ENCODE results near the gene ABCC4. TPM values are rescaled to one million over a fixed set of nuclear protein-coding genes. Genes with fewer than 3 reads are reported as not detected.
A peak's percentile ranks its signal among the peaks of the same experiment; 100 is the strongest.

ABCC4 gene
- total RNA-seq, 1 experiment from 2014 or later: 17.7 TPM

DNA sequence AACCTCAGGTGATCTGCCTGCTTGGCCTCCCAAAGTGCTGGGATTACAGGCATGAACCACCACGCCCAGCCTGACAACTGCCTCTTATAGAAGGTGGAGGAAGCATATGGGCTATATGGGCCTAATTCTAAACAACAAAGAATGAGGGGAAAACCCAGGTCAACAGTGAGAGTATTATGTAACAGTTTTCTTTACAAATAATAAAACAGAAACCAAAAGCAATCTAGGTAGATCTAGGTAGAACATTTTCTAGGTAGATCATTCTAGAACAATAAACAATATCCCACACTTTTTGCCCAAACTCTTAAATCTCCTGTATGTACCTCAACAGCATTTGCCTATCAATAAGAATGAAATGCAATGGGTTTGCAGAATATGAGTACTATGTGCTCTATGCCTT, 267.4 kb downstream of the ABCC4 start:
- Histone ChIP-seq H3F3A (ENCODE audit: low read length, unreplicated experiment) (no peaks in the 10 kb centered on the region), H3K4me2 (ENCODE audit: low read length) (no peak overlapping the region), H3K36me3 (ENCODE audit: low read depth, low read length) (no peaks in the 10 kb centered on the region), H3K27me3 (ENCODE audit: low read length) (no peaks in the 10 kb centered on the region), H2AFZ (ENCODE audit: low read length) (no peak overlapping the region), H3K9me2 (replicated peaks; ENCODE audit: low read length) (no peaks in the 10 kb centered on the region), H3K27ac (ENCODE audit: low read length) (no peak overlapping the region), H3K9me3 (ENCODE audit: low read length) (no peaks in the 10 kb centered on the region), H4K20me1 (ENCODE audit: low read length) (no peaks in the 10 kb centered on the region), H3K4me3 (ENCODE audit: low read length) (no peak overlapping the region), H3K9ac (ENCODE audit: low read length) (no peak overlapping the region), H3K79me2 (ENCODE audit: low read length) (no peaks in the 10 kb centered on the region), H3K4me1 (ENCODE audit: insufficient read depth, low read length) (peaks cover 6% of the 10 kb centered on the region)
- TF ChIP-seq, protein P1, sequence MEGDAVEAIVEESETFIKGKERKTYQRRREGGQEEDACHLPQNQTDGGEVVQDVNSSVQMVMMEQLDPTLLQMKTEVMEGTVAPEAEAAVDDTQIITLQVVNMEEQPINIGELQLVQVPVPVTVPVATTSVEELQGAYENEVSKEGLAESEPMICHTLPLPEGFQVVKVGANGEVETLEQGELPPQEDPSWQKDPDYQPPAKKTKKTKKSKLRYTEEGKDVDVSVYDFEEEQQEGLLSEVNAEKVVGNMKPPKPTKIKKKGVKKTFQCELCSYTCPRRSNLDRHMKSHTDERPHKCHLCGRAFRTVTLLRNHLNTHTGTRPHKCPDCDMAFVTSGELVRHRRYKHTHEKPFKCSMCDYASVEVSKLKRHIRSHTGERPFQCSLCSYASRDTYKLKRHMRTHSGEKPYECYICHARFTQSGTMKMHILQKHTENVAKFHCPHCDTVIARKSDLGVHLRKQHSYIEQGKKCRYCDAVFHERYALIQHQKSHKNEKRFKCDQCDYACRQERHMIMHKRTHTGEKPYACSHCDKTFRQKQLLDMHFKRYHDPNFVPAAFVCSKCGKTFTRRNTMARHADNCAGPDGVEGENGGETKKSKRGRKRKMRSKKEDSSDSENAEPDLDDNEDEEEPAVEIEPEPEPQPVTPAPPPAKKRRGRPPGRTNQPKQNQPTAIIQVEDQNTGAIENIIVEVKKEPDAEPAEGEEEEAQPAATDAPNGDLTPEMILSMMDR (conservative IDR thresholded peaks at IDR 0.05; ENCODE audit: low read depth, low read length): no peak
- TF ChIP-seq EZH2 (IDR thresholded peaks at IDR 0.05; ENCODE audit: low read length, unreplicated experiment): no peak
- TF ChIP-seq EZH2phosphoT487 (IDR thresholded peaks at IDR 0.05; ENCODE audit: borderline replicate concordance, low read length): no peak
- no TSS peak for BruUV-seq (replicated peaks)
- ChIA-PET CTCF (no interaction called here), POLR2A (ENCODE audit: unreplicated experiment) (no interaction called here)
- ATAC-seq: no peak
- DNase-seq: no peak
- intact Hi-C loops (cut with micrococcal nuclease): no loop called here

DNA sequence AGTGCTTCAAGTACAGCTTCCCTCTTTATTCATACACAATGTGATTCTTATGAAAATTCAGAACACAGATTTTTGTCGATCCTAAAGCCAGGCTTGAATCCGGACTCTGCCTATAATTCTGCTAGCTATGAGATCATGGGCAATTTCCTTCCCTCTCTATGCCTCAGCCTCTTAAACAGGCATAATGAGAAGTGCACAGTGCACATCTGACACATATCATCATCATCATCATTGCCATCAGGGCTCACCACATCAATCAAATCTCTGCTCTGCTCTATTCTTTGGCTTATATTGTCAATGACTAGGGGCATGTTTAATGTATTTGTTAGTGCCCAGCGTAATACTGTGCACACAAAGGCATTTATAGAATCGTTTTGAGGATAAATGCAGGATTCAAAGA, 269.1 kb downstream of the ABCC4 start:
- no TSS peak for BruUV-seq (replicated peaks)
- Histone ChIP-seq H3K9me2 (replicated peaks; ENCODE audit: low read length) (no peaks in the 10 kb centered on the region), H3K27ac (ENCODE audit: low read length) (no peak overlapping the region), H4K20me1 (ENCODE audit: low read length) (no peaks in the 10 kb centered on the region), H2AFZ (ENCODE audit: low read length) (no peak overlapping the region), H3K36me3 (ENCODE audit: low read depth, low read length) (no peaks in the 10 kb centered on the region), H3K9me3 (ENCODE audit: low read length) (no peaks in the 10 kb centered on the region), H3K4me3 (ENCODE audit: low read length) (no peak overlapping the region), H3K4me1 (ENCODE audit: insufficient read depth, low read length) (peaks cover 6% of the 10 kb centered on the region), H3K9ac (ENCODE audit: low read length) (no peak overlapping the region), H3F3A (ENCODE audit: low read length, unreplicated experiment) (no peaks in the 10 kb centered on the region), H3K79me2 (ENCODE audit: low read length) (no peaks in the 10 kb centered on the region), H3K27me3 (ENCODE audit: low read length) (no peaks in the 10 kb centered on the region), H3K4me2 (ENCODE audit: low read length) (no peak overlapping the region)
- POLR2A ChIA-PET (ENCODE audit: unreplicated experiment): no interaction called here
- TF ChIP-seq EZH2 (IDR thresholded peaks at IDR 0.05; ENCODE audit: low read length, unreplicated experiment): no peak
- TF ChIP-seq EZH2phosphoT487 (IDR thresholded peaks at IDR 0.05; ENCODE audit: borderline replicate concordance, low read length): no peak
- TF ChIP-seq, protein P1 (conservative IDR thresholded peaks at IDR 0.05; ENCODE audit: low read depth, low read length): no peak
- no peak for DNase-seq
- intact Hi-C loops (cut with micrococcal nuclease): no loop called here
- CTCF ChIA-PET: no interaction called here
- ATAC-seq: no peak

DNA sequence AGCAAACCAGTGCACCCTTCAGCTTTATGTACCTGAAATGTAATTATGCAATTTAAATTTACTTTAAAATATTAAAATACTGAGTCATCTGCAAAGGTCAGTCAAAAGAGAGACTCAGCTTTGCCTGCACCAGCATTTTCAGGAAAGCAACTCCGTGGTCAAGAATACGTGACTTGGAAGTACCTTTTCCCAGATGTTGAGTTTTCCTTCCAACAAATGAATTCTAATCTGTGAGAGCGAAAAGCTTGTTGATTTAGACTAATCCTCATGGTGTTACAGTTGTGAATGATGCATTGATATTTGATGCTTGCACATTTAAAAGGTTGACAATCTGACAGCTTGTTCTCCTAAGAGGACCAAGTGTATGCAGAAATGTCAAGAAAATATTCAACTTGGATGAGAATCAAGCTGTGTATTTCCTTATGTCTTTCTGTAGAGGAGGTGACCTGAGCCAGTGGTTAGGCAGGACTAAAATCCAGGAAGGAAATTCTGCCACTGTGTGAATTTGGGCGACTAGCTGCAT, 270.4 kb downstream of the ABCC4 start:
- no peaks in the 10 kb centered on the region for H3K27me3 ChIP-seq (ENCODE audit: low read length)
- intact Hi-C loops (cut with micrococcal nuclease): no loop called here
- no peaks in the 10 kb centered on the region for H3K36me3 ChIP-seq (ENCODE audit: low read depth, low read length)
- H3K4me3 ChIP-seq (ENCODE audit: low read length): no peak overlapping the region
- ChIA-PET POLR2A (ENCODE audit: unreplicated experiment) (interaction anchor here (0.6 kb wide), 1 partner anchor 11 kb away, joined by 3 read pairs; no protein-coding TSS in a partner anchor), CTCF (no interaction called here)
- no peaks in the 10 kb centered on the region for H3K9me2 ChIP-seq (replicated peaks; ENCODE audit: low read length)
- no peak overlapping the region for H3K4me2 ChIP-seq (ENCODE audit: low read length)
- no peaks in the 10 kb centered on the region for H3F3A ChIP-seq (ENCODE audit: low read length, unreplicated experiment)
- no peak overlapping the region for H3K9ac ChIP-seq (ENCODE audit: low read length)
- DNase-seq (no peak), ATAC-seq (peak; percentile 37; the same call in 1 of the 2 replicates)
- H2AFZ ChIP-seq (ENCODE audit: low read length): no peak overlapping the region
- BruUV-seq (replicated peaks): no TSS peak
- no peak for TF ChIP-seq EZH2 (IDR thresholded peaks at IDR 0.05; ENCODE audit: low read length, unreplicated experiment)
- TF ChIP-seq, protein P1 (conservative IDR thresholded peaks at IDR 0.05; ENCODE audit: low read depth, low read length): no peak
- no peak for TF ChIP-seq EZH2phosphoT487 (IDR thresholded peaks at IDR 0.05; ENCODE audit: borderline replicate concordance, low read length)
- no peak overlapping the region for H3K27ac ChIP-seq (ENCODE audit: low read length)
- H3K9me3 ChIP-seq (ENCODE audit: low read length): no peaks in the 10 kb centered on the region
- H4K20me1 ChIP-seq (ENCODE audit: low read length): no peaks in the 10 kb centered on the region
- H3K4me1 ChIP-seq (ENCODE audit: insufficient read depth, low read length): peaks cover 2% of the 10 kb centered on the region
- H3K79me2 ChIP-seq (ENCODE audit: low read length): no peaks in the 10 kb centered on the region

Data from PC-3 (cell line).